GM12872 (cell line): ENCODE results near the gene ITCH.

ENCODE experiments used
- CTCF ChIP-seq: IDR thresholded peaks from 3 replicates; pipeline ENCODE4 v1.5.1; 2011; ENCODE audit warnings: low read depth, mild to moderate bottlenecking, low read length, moderate library complexity; ENCODE audit not compliant: insufficient read depth

Gene ITCH

GRCh38 chr20:34541917-34542316, 178.8 kb downstream of the ITCH start:
- TF ChIP-seq CTCF = no peak

- TF ChIP-seq CTCF = no peak
Observed at GRCh38 chr20:34542439-34542838, 179.4 kb downstream of the ITCH start.

- TF ChIP-seq CTCF = no peak
Observed at GRCh38 chr20:34543463-34544056, 180.5 kb downstream of the ITCH start.

GRCh38 chr20:34544109-34544796, 181.2 kb downstream of the ITCH start:
- TF ChIP-seq CTCF = no peak

GRCh38 chr20:34546751-34547181, 183.7 kb downstream of the ITCH start:
- TF ChIP-seq CTCF = no peak

- no peak for TF ChIP-seq CTCF
Observed at GRCh38 chr20:34547844-34548613, 185.0 kb downstream of the ITCH start.

- no peak for TF ChIP-seq CTCF
Observed at GRCh38 chr20:34549291-34549928, 186.3 kb downstream of the ITCH start.
